GM21576 (cell line): ENCODE measurements around the gene IMPG2.

Experiments used
- ATAC-seq: cut with Tn5 transposase; IDR thresholded peaks from one replicate; pipeline ENCODE4 v1.9.1; 2021; ENCODE audit warnings: mild to moderate bottlenecking, moderate library complexity; ENCODE audit not compliant: unreplicated experiment

IMPG2 gene

GRCh38 chr3:101278727-101279126 is 41.6 kb downstream of the IMPG2 start:
- no peak for ATAC-seq

DNA sequence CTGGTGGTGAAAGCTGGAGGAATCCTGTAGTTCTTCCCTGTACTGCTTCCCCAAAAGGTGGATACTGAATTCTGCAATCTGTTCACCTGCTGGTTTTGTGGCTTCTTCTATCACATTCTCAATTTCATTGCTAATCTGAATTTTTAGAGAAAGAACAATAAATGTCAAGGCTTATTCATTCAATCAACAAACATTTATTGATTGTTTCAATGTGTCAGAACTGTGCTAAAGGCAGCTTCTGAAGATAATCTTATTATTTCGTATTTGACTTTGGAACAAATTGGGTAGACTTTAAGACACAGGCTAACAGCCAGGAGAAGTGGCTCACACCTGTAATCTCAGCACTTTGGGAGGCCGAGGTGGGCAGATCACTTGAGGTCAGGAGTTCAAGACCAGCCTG is 46.8 kb downstream of the IMPG2 start:
- no peak for ATAC-seq

DNA sequence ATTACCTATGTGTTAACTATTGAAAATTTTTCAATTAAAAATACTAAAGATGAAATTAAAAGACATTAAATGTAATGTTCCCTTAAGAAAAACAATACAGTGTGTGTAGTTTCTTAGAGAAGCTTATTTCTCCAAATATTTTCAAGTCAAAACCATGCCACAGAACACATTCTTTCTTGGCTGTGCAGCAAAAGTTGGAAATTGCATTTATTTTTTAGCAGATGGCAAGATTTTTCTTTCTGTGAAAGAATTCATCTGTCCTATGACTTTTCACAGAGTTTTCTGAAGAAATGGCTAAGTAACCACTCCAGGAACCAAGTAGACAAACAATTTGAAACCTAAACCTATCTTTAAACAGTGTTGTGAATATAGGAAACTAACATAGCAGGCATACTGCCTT is 47.2 kb downstream of the IMPG2 start:
- no peak for ATAC-seq

GRCh38 chr3:101271728-101272127 is 48.6 kb downstream of the IMPG2 start:
- no peak for ATAC-seq

DNA sequence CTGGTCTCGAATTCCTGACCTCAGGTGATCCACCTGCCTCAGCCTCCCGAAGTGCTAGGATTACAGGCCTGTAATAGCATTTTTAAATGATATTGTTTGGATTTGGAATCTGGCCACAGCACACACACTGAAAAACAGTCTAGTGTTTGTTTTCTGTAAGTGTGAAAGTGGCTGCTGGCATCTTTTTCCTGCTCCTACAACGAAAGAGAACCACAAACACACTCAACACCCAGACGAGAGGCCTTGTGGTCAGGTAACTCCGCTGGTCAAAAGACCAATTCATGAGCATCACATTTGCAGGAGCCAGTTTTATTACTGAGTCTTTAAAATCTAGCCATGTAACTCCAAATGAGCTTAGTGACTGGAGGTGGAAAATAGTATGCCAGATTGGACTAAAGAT is 50.2 kb downstream of the IMPG2 start:
- ATAC-seq, result no peak

- no peak for ATAC-seq
These were observed 51.3 kb downstream of the IMPG2 start for GRCh38 chr3:101268971-101269671.

- ATAC-seq, result no peak
These were observed 52.2 kb downstream of the IMPG2 start for GRCh38 chr3:101268141-101268540.

DNA sequence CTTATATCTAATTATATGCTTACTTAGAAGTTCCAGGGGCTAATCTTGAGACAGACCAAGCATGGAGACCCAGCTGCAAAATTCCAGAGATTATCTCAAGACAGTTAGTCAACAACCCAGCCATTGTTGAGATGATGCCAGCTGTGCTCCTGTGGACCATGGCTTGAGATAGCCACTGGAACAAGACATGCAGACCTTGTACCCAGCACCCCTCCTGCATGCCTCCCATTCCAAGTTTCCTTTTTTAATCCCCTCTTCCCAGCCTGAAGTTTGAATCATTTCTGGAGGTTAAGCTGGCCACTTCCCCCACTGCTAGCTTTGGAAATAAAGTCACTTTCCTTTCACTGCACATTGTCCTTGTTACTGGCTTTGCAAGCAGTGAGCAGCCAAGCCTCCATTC is 53.8 kb downstream of the IMPG2 start:
- ATAC-seq, result no peak

DNA sequence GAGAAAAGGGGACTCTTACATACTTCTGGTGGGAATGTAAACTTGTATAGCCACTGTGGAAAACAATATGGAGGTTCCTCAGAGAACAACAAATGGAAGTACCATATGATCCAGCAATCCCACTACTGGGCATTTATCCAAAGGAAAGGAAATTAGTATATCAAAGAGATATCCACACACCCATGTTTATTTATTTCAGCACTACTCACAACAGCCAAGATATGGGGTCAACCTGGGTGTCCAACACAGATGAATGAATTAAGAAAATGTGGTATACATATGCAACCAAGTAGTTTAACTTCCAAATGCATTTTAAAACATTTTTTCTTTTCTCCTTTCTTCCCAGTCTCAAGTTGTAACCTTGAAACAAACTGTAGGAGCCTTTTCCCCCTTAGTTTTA is 54.3 kb downstream of the IMPG2 start:
- no peak for ATAC-seq

DNA sequence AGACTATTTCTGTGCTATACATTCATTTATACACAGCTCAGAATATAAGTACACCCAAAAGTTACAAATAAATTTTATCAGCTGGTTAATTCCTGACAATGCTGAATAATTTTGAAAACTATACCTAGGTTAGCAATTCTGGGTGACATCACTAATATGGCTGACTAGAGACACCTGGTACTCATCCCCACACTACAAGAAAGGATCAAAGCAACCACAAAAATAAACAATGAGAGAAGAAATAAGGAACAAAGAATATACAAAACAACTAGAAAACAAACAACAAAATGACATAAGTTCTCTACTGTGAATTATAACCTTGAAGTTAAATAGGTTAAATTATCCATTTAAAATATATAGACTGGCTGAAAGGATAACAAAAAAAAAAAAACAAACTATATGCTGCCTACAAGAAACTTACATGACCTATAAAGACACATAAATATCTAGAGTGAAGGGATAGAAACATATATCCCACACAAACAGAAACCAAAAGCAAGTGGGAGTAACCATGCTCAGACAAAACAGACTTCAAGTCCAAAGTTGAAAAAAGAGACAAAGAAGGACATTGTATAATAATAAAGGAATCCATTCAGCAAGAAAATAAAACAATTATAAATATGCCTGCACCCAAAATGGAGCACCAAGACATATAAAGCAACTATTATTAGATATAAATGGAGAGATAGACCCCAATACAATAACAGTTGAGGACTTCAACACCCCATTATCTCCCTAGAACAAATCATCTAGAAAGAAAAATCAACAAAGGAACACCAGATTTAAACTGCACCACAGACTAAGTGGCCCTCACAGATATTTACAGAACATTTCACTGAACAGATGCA is 57.8 kb downstream of the IMPG2 start:
- ATAC-seq, result peak; percentile 76

DNA sequence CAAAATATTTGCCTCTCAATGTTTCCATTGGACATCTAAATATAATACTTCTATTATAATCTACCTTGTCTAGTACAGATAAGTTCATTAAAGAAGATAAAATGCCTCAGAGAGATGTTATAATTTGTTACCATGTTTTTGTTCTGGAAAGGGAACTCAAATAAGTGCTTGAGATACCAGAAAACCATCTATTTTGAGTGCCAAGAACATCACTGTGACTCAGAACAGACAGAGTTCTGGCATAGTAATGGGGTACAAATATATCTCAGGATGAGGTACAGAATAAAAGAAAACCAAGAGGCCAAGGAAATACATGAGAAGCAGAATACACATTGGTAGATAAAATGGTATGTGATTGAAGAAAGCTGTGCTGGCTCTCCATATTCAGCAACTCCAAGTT is 58.9 kb downstream of the IMPG2 start:
- ATAC-seq, result no peak

- no peak for ATAC-seq
These were observed 60.7 kb downstream of the IMPG2 start for GRCh38 chr3:101259485-101260341.

GRCh38 chr3:101256511-101256910 is 63.9 kb downstream of the IMPG2 start:
- ATAC-seq, result no peak

- ATAC-seq, result no peak
These were observed 64.9 kb downstream of the IMPG2 start for GRCh38 chr3:101255441-101255840.

DNA sequence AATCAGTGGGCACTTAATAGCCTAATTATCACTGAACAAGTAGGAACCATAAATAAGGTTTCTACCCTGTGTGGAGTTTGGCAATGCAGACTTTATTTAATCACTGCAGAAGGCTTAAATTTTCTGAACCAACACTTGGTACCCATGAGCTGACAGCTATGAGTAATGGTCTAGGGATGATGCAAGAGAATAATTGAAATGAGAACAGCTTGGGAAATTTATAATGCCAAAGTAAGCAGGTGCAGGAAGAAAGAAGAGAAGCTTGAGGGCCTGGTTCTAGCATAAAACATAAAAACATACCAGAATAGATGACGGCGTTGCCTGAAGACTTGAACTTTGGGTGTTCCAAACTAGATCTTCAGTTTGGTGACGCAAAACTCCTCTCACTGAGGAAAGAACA is 67.0 kb downstream of the IMPG2 start:
- ATAC-seq, result no peak

GRCh38 chr3:101252945-101253344 is 67.4 kb downstream of the IMPG2 start:
- ATAC-seq, result no peak

GRCh38 chr3:101252307-101252706 is 68.1 kb downstream of the IMPG2 start:
- no peak for ATAC-seq

DNA sequence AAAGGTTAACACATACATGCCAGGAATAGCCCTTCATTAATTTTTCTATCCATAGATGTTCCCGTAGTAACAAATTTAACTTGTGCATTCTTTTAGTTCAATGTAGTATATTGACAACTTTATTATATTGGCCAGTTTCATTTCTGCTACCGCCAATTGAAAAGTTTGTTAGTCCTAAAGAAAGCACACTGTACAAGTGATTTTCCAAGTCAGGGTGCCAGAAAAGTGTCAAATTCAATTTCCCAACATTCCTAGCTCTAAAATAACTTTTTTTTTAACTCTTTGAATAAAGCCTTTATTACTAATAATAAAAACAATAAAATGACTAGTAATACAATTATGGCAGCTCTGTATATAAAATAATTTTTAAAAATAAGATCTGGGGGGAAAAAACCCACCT is 68.9 kb downstream of the IMPG2 start:
- ATAC-seq, result no peak

DNA sequence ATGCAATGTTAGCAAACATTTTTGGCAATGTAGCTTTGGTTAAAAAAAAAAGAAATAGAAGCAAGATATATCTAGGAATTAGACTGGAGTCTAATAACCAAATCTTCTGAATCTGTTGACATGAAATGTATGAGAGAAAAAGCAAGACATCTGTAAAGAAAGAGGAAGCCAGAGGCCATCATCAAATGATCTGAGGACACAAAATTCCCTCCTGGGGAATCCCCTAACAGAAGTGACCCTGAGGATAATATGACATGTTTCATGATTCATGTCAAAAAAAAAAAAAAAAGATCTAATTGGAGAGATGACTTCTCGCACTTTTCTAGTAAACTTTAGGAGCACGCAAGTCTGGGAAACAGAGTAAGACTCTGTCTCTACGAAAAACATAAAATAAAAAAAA is 70.9 kb downstream of the IMPG2 start:
- ATAC-seq, result no peak

DNA sequence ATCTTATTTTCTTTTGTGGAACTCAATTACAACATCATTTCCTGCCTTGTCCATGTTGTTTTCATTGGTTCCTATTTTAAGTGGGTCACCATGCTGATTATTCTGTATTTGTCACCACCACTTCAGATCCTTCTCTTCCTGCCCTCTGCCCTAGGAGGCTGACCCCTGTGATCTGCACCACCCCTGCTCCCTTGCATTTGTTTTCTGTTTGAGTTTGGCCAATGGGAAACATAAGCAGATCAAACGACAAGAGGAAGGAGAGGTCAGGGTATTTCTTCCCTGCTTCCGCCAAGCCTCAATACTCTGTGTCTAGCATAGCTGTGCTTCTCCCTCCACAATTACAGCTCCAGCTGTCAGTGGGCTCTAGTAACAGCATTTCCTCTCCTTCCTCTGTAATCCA is 71.6 kb downstream of the IMPG2 start:
- no peak for ATAC-seq

DNA sequence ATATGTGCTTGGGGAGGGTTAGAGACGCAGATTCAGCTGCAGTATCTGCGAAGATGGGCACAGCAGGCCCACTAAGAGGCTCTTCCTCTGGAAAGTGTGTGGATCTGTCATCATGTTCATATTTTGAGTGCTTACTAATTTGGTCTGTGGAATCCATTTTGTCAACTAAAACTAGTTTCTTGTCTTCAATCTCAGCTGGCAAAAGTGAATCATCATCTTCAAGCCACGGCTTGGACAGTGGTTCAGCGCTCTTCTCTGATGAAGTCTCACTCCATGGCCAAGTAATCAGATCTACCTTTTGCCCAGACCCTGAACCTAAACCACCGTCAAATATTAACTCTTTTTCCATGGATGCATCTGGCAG is 76.2 kb downstream of the IMPG2 start:
- no peak for ATAC-seq
